Mesendoderm (in vitro differentiated cells): ENCODE measurements around the gene TTC23.

Experiments used
- DNase-seq: peaks from one replicate; pipeline ENCODE4 v3.0.0; 2013
- H2AK5ac ChIP-seq: 2 replicates; pipeline ENCODE4 v1.6.1; 2013; ENCODE audit warnings: low read length, inconsistent platforms
- H2BK120ac ChIP-seq: 2 replicates; pipeline ENCODE4 v1.6.1; 2013; ENCODE audit warnings: low read depth, mild to moderate bottlenecking, low read length, moderate library complexity, mixed read lengths
- H2BK15ac ChIP-seq: replicated peaks from 2 replicates; pipeline ENCODE4 v1.6.1; 2013; ENCODE audit warnings: low read depth, mild to moderate bottlenecking, moderate library complexity
- H2BK5ac ChIP-seq: 2 replicates; pipeline ENCODE4 v1.6.1; 2013; ENCODE audit warnings: low read length, inconsistent platforms
- H3K18ac ChIP-seq: 2 replicates; pipeline ENCODE4 v1.6.1; 2013; ENCODE audit warnings: mild to moderate bottlenecking, low read length, mixed read lengths
- H3K23ac ChIP-seq: one replicate; pipeline ENCODE4 v1.6.1; 2013; ENCODE audit warnings: low read length
- H3K27ac ChIP-seq: 2 replicates; pipeline ENCODE4 v1.5.1; 2013; ENCODE audit warnings: low read depth, mild to moderate bottlenecking, inconsistent platforms, low read length, moderate library complexity
- H3K27me3 ChIP-seq: 2 replicates; pipeline ENCODE4 v1.6.1; 2013; ENCODE audit warnings: low read length, control low read depth, mild to moderate bottlenecking, inconsistent platforms; ENCODE audit not compliant: insufficient read depth, poor library complexity
- H3K36me3 ChIP-seq: 2 replicates; pipeline ENCODE4 v1.6.1; 2013; ENCODE audit warnings: low read length, inconsistent platforms; ENCODE audit not compliant: control insufficient read depth, insufficient read depth
- H3K4ac ChIP-seq: one replicate; pipeline ENCODE4 v1.6.1; 2013; ENCODE audit warnings: low read depth, mild to moderate bottlenecking, low read length, moderate library complexity
- H3K4me1 ChIP-seq: 2 replicates; pipeline ENCODE4 v1.6.1; 2013; ENCODE audit warnings: low read depth, low read length, inconsistent platforms; ENCODE audit not compliant: control insufficient read depth
- H3K4me2 ChIP-seq: 2 replicates; pipeline ENCODE4 v1.6.1; 2013; ENCODE audit warnings: low read length
- H3K4me3 ChIP-seq: 2 replicates; pipeline ENCODE4 v1.5.1; 2013; ENCODE audit warnings: mild to moderate bottlenecking, low read length
- H3K56ac ChIP-seq: one replicate; pipeline ENCODE4 v1.6.1; 2013; ENCODE audit warnings: low read length
- H3K79me1 ChIP-seq: 2 replicates; pipeline ENCODE4 v1.6.1; 2013; ENCODE audit warnings: low read length, inconsistent platforms
- H3K79me2 ChIP-seq: 2 replicates; pipeline ENCODE4 v1.6.1; 2013; ENCODE audit warnings: mild to moderate bottlenecking, low read length; ENCODE audit not compliant: control insufficient read depth, insufficient read depth
- H3K9ac ChIP-seq: 2 replicates; pipeline ENCODE4 v1.6.1; 2013; ENCODE audit warnings: low read length, inconsistent platforms
- H4K5ac ChIP-seq: one replicate; pipeline ENCODE4 v1.6.1; 2013; ENCODE audit warnings: low read length
- H4K8ac ChIP-seq: one replicate; pipeline ENCODE4 v1.6.1; 2013; ENCODE audit warnings: low read depth, mild to moderate bottlenecking, control low read depth, low read length, moderate library complexity
- WGBS: extraction: QIAGEN DNeasy Blood & Tissue Kit; methylation state at CpG from one replicate; pipeline ENCODE4 v1.1.7; 2013; ENCODE audit warnings: low lambda C conversion rate, missing lambda C conversion rate; ENCODE audit not compliant: insufficient coverage; ENCODE audit errors: extremely low coverage; 5-methylcytosine and 5-hydroxymethylcytosine counted together

The TTC23 gene

GRCh38 chr15:99100245-99101173 lies 148.9 kb downstream of the TTC23 start:
- no peaks in the 10 kb centered on the region for H3K36me3 ChIP-seq
- no peak overlapping the region for H3K23ac ChIP-seq
- no peak overlapping the region for H4K8ac ChIP-seq
- no peak overlapping the region for H3K27ac ChIP-seq
- H3K4me1 ChIP-seq: no peaks in the 10 kb centered on the region
- peak overlapping the region; percentile 54 for H3K9ac ChIP-seq
- no peak overlapping the region for H3K18ac ChIP-seq
- no peak overlapping the region for H2BK15ac ChIP-seq
- H3K4me3 ChIP-seq: no peak overlapping the region
- H3K56ac ChIP-seq: peak overlapping the region; percentile 78
- H2BK5ac ChIP-seq: no peak overlapping the region
- no peak overlapping the region for H2AK5ac ChIP-seq
- no peak overlapping the region for H3K4ac ChIP-seq
- WGBS: no CpG with 5 or more reads among the region's 50 CpGs
- H3K79me1 ChIP-seq: no peaks in the 10 kb centered on the region
- peak; percentile 82 for DNase-seq
- no peak overlapping the region for H4K5ac ChIP-seq
- H3K79me2 ChIP-seq: no peaks in the 10 kb centered on the region
- H3K4me2 ChIP-seq: peak overlapping the region; percentile 45
- H2BK120ac ChIP-seq: no peak overlapping the region
- H3K27me3 ChIP-seq: no peaks in the 10 kb centered on the region

DNA sequence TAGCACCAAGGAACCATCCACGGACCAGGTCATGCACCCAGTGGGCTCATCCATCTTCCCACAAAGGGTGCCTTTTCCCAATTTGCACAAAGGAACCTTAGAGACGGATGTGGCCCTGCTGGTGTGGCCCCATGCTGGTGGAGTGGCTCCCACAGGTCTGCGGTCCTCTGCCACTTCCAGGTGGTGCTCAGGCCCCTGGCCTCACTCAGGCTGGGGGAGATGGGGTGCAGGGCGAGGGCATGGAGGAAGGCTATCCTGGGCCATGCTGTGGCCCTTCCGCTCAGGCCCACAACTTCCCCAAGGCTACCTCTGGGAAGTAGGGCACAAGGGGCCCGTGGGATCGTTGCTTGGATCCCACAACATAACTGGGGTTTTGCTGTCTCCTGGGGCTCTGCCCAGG lies 149.7 kb downstream of the TTC23 start:
- H2BK5ac ChIP-seq: no peak overlapping the region
- WGBS: no CpG with 5 or more reads among the region's 7 CpGs
- DNase-seq: no peak
- no peak overlapping the region for H3K27ac ChIP-seq
- H3K4me2 ChIP-seq: no peak overlapping the region
- H3K36me3 ChIP-seq: no peaks in the 10 kb centered on the region
- H3K4me1 ChIP-seq: no peaks in the 10 kb centered on the region
- H3K56ac ChIP-seq: no peak overlapping the region
- H3K9ac ChIP-seq: no peak overlapping the region
- H3K4ac ChIP-seq: no peak overlapping the region
- no peak overlapping the region for H2AK5ac ChIP-seq
- no peak overlapping the region for H4K5ac ChIP-seq
- no peak overlapping the region for H2BK120ac ChIP-seq
- H3K23ac ChIP-seq: no peak overlapping the region
- H3K27me3 ChIP-seq: no peaks in the 10 kb centered on the region
- no peak overlapping the region for H3K18ac ChIP-seq
- H3K4me3 ChIP-seq: no peak overlapping the region
- H3K79me2 ChIP-seq: no peaks in the 10 kb centered on the region
- no peaks in the 10 kb centered on the region for H3K79me1 ChIP-seq
- H4K8ac ChIP-seq: no peak overlapping the region
- H2BK15ac ChIP-seq: no peak overlapping the region

GRCh38 chr15:99098991-99099390 lies 150.4 kb downstream of the TTC23 start:
- H3K36me3 ChIP-seq: no peaks in the 10 kb centered on the region
- no peak overlapping the region for H3K4me3 ChIP-seq

GRCh38 chr15:99098426-99098825 lies 151.0 kb downstream of the TTC23 start:
- Histone ChIP-seq H3K4ac (no peak overlapping the region), H3K4me1 (no peaks in the 10 kb centered on the region), H3K36me3 (no peaks in the 10 kb centered on the region), H3K23ac (no peak overlapping the region), H3K4me2 (no peak overlapping the region), H3K4me3 (no peak overlapping the region), H3K79me1 (no peaks in the 10 kb centered on the region), H3K27me3 (no peaks in the 10 kb centered on the region), H3K18ac (no peak overlapping the region), H4K8ac (no peak overlapping the region), H3K56ac (no peak overlapping the region), H2BK120ac (no peak overlapping the region), H4K5ac (no peak overlapping the region), H3K79me2 (no peaks in the 10 kb centered on the region), H3K9ac (no peak overlapping the region), H2BK5ac (no peak overlapping the region), H2BK15ac (no peak overlapping the region), H3K27ac (no peak overlapping the region), H2AK5ac (no peak overlapping the region)
- DNase-seq: no peak
- no CpG with 5 or more reads among the region's 12 CpGs for WGBS

More at GRCh38 chr15:99098991-99099390, 150.4 kb downstream of the TTC23 start:
- no peak overlapping the region for H3K56ac ChIP-seq
- no peak overlapping the region for H3K27ac ChIP-seq
- H3K9ac ChIP-seq: no peak overlapping the region
- no peaks in the 10 kb centered on the region for H3K27me3 ChIP-seq
- no peak overlapping the region for H3K18ac ChIP-seq
- no peak for DNase-seq
- no peaks in the 10 kb centered on the region for H3K79me2 ChIP-seq
- no peak overlapping the region for H3K23ac ChIP-seq
- H2BK15ac ChIP-seq: no peak overlapping the region
- H3K79me1 ChIP-seq: no peaks in the 10 kb centered on the region
- no peaks in the 10 kb centered on the region for H3K4me1 ChIP-seq
- no peak overlapping the region for H3K4me2 ChIP-seq
- H3K4ac ChIP-seq: no peak overlapping the region
- no peak overlapping the region for H2BK5ac ChIP-seq
- no peak overlapping the region for H4K5ac ChIP-seq
- no CpG with 5 or more reads among the region's 6 CpGs for WGBS
- no peak overlapping the region for H4K8ac ChIP-seq
- no peak overlapping the region for H2BK120ac ChIP-seq
- H2AK5ac ChIP-seq: no peak overlapping the region

GRCh38 chr15:99097441-99098410 lies 151.7 kb downstream of the TTC23 start:
- no peak overlapping the region for H3K9ac ChIP-seq
- WGBS: no CpG with 5 or more reads among the region's 14 CpGs

More at GRCh38 chr15:99097441-99098410, 151.7 kb downstream of the TTC23 start:
- no peak overlapping the region for H3K56ac ChIP-seq
- H3K4me2 ChIP-seq: no peak overlapping the region
- H4K8ac ChIP-seq: no peak overlapping the region
- H3K36me3 ChIP-seq: no peaks in the 10 kb centered on the region
- no peak overlapping the region for H2BK5ac ChIP-seq
- no peak overlapping the region for H3K4me3 ChIP-seq
- H3K27ac ChIP-seq: no peak overlapping the region
- no peak overlapping the region for H3K23ac ChIP-seq
- no peak overlapping the region for H4K5ac ChIP-seq
- H3K79me1 ChIP-seq: no peaks in the 10 kb centered on the region
- no peak overlapping the region for H2BK120ac ChIP-seq
- H3K18ac ChIP-seq: no peak overlapping the region
- H3K4me1 ChIP-seq: no peaks in the 10 kb centered on the region
- H3K79me2 ChIP-seq: no peaks in the 10 kb centered on the region
- no peak overlapping the region for H2BK15ac ChIP-seq
- no peak overlapping the region for H3K4ac ChIP-seq
- no peak overlapping the region for H2AK5ac ChIP-seq
- no peaks in the 10 kb centered on the region for H3K27me3 ChIP-seq
- DNase-seq: no peak
